Measurements from ENCODE around the gene PIGU.
"Not testable (repeated sequence)": the region's sequence is repeated elsewhere in the genome, so short reads cannot be mapped to it uniquely, and the experiment has no call there.

PIGU gene

GRCh38 chr20:34676642-34677373 lies at the start of gene PIGU:
Gene PIGU, minus strand, starts transcription at chr20:34677092. Its CDS starts 7 bp downstream, at chr20:34677085.
- DNase-seq (ENCODE audit: low spot score) = peak; percentile 96

- no peak for DNase-seq (ENCODE audit: low spot score)
Observed at GRCh38 chr20:34724172-34724571, 47.3 kb upstream of the PIGU start.

DNA sequence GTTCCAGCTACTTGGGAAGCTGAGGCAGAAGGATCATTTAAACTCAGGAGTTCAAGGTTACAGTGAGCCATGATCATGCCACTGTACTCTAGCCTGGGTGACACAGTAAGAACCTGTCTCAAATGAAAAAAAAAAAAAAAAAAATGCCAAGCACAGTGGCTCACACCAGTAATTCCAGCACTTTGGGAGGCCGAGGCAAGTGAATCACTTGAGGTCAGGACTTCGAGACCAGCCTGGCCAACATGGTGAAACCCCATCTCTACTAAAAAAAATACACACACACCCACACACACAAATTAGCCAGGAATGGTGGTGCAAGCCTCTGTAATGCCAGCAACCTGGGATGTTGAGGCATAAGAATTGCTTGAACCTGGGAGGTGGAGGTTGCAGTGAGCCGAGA lies 45.7 kb upstream of the PIGU start:
- DNase-seq (ENCODE audit: low spot score) = not testable (repeated sequence)

DNA sequence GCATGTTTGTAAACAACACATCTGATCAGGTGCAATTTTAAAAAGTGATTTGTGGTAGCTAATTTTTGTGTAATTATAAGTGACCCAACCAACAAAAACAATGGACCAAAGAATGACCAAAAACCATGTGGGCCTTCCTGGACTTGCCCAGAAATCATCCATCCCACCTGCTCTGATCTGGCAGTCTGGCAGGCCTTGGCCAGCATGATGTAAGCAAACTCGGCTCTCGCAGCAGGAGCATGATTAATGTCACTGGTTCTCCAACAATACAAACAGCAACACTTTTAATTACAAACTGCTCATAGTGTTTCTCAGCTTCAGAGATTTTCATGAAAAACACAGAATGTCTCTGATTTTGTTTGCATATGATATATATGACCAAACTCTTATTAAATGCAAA lies 43.4 kb upstream of the PIGU start:
- DNase-seq (ENCODE audit: low spot score) = no peak

GRCh38 chr20:34719242-34720017 lies 42.5 kb upstream of the PIGU start:
- not testable (repeated sequence) for DNase-seq (ENCODE audit: low spot score)

- no peak for DNase-seq (ENCODE audit: low spot score)
Observed at GRCh38 chr20:34717230-34718095, 40.6 kb upstream of the PIGU start.

GRCh38 chr20:34716921-34717229 lies 40.0 kb upstream of the PIGU start:
- no peak for DNase-seq (ENCODE audit: low spot score)

DNA sequence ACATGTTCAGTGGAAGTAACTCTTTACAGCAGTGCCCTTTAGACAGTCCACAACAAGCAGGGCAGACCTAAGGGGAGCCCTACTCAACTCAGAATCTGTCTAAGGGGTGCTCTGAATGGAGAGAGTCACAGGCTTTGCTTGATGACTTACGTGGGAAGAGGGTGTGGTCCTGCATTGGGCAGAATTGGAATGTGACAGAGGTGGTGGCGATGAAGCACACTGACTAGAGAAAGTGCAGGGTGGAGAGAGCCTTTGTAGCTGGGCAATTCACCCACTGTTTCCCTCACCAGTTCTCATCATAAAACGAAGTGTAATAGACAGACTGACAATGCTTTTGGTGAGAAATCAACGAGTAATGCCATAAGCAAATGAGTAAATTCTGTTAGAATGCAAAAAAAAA lies 38.5 kb upstream of the PIGU start:
- no peak for DNase-seq (ENCODE audit: low spot score)

- DNase-seq (ENCODE audit: low spot score) = not testable (repeated sequence)
Observed at GRCh38 chr20:34713944-34714515, 37.1 kb upstream of the PIGU start.

- no peak for DNase-seq (ENCODE audit: low spot score)
Observed at GRCh38 chr20:34713194-34713943, 36.5 kb upstream of the PIGU start.

- DNase-seq (ENCODE audit: low spot score) = peak; percentile 52
Observed at GRCh38 chr20:34712525-34713192, 35.8 kb upstream of the PIGU start.

- DNase-seq (ENCODE audit: low spot score) = no peak
Observed at GRCh38 chr20:34711813-34712430, 35.0 kb upstream of the PIGU start.

DNA sequence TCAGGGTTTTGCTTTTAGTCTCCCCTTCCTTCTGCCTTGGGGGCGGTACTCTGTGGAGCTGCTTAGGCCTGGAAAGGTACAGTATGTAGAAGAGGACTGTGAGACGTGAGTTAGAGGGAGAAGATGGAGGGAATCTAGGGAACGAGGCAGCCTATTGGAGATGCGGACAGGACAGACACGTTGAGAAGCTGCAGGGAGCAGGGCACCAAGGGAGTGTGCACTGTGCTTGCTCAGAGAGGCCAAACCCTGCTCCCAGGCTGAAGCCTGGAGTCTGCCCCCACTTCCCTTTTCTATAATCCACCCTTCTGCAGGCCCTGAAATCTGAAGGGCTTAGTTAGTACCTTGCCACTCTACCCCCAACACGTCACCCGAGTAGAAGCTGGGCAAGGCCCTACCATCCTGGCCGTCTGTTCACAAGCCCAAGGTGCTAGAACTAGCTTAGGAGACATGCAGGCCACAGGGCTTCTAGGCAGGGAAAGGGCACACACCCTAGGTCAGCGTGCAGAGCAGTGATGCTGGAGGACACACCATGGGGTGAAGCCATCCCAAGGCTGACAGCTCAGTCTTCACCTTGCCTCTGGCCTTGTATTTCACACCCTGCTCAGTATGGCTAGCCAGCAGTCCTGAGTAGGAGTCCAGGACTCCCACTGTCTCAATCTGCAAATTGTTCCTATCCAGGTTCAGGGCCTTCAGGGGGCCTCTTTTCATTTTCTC lies 34.1 kb upstream of the PIGU start:
- DNase-seq (ENCODE audit: low spot score) = no peak

DNA sequence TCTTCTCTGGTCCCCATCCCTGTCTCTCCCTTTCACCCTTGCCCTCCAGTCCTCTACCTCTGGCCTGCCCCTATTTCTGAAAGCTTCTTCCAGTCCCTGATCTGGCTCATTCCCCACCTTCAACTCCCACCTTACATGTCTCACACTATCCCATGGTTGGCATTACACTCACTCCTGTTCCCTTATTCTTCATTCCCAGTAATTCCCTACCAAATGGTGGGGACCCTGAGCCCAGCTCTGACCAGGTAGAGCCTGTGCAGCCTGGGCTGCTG lies 33.6 kb upstream of the PIGU start:
- DNase-seq (ENCODE audit: low spot score) = no peak

DNA sequence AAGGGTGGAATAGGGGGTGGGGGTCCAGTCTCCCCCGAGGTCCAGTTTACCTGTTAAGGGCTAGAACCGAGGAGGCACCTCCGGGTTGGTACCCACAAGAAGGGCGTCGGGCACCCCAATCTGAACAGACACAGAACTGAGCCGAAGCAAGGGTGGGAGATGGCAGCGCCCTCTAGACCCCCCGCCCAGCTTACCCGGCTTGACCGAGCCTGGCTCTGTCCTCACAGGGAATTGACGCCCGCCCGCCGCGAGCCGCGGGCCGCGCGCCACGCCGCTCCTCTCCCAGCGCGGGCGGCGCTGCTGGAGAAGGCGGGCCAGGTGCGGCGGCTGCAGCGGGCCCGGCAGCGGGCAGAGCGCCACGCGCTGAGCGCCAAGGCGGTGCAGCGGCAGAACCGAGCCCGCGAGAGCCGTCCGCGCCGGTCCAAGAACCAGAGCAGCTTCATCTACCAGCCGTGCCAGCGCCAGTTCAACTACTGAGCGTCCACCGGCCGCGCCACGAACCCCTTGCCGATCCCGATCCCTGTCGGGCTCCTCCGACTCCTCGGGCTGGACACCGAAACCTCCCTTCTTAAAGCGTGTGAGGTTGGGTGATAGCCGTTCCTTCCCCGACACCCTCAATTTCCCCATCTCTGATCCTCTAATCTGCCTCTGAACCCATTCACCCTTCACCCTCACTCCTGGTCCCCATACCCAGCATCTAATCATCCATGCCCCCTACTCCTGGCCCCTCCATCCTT lies 33.1 kb upstream of the PIGU start:
- peak; percentile 63 for DNase-seq (ENCODE audit: low spot score)

- peak; percentile 98 for DNase-seq (ENCODE audit: low spot score)
Observed at GRCh38 chr20:34709044-34709830, 32.3 kb upstream of the PIGU start.

- peak; percentile 88 for DNase-seq (ENCODE audit: low spot score)
Observed at GRCh38 chr20:34708621-34709043, 31.7 kb upstream of the PIGU start.

GRCh38 chr20:34706912-34707784 lies 30.3 kb upstream of the PIGU start:
- DNase-seq (ENCODE audit: low spot score) = no peak

Measured in HuH-7 (cell line).